K562 (cell line): ENCODE results near the gene KRIT1. TPM values are rescaled to one million over a fixed set of nuclear protein-coding genes. Genes with fewer than 3 reads are reported as not detected.

Experiments
- COPS2 ChIP-seq: fragments of 450-650 bp; conservative IDR thresholded peaks from 2 replicates; pipeline ENCODE4 v1.6.1; 2016; ENCODE audit warnings: mild to moderate bottlenecking, moderate library complexity
- EHMT2 ChIP-seq: fragments of 450-650 bp; IDR thresholded peaks from 2 replicates; pipeline ENCODE4 v1.6.1; 2018; ENCODE audit warnings: antibody characterized with exemption
- EZH2 ChIP-seq: IDR thresholded peaks from 2 replicates; pipeline ENCODE4 v1.6.1; 2012; ENCODE audit warnings: low read depth, mild to moderate bottlenecking, inconsistent platforms, low read length, borderline replicate concordance
- IFI16 ChIP-seq: fragments of 250-450 bp; sonication (Bioruptor Pico); IDR thresholded peaks from 2 replicates; pipeline ENCODE4 v2.1.2; 2022; ENCODE audit warnings: mild to moderate bottlenecking, inconsistent platforms
- ILK ChIP-seq: fragments of 450-650 bp; IDR thresholded peaks from 2 replicates; pipeline ENCODE4 v1.6.1; 2016; ENCODE audit warnings: missing genetic modification characterization, low read depth, mild to moderate bottlenecking, missing compliant biosample characterization, moderate library complexity, borderline replicate concordance
- KDM4B ChIP-seq, 2 experiments: fragments of 450-650 bp in 1 of 2; sonication (generic) in 1 of 2; IDR thresholded peaks; 2 replicates each; pipeline ENCODE4 v1.6.1; 2016 to 2017; ENCODE audit warnings: borderline replicate concordance in 2 of 2, antibody characterized with exemption in 1 of 2, low read depth in 1 of 2, mild to moderate bottlenecking in 1 of 2
- MAZ ChIP-seq, 2 experiments: fragments of 450-650 bp in 1 of 2; sonication (generic) in 1 of 2; formaldehyde crosslinking; IDR thresholded peaks in 1 of 2; conservative IDR thresholded peaks in 1 of 2; 2 replicates each; pipeline versions ENCODE4 v1.4.0 to v1.5.0; 2020; ENCODE audit warnings: mild to moderate bottlenecking in 1 of 2, missing genetic modification reagents in 1 of 2
- NFE2L1 ChIP-seq: fragments of 450-650 bp; IDR thresholded peaks from 2 replicates; pipeline ENCODE4 v1.6.1; 2016; ENCODE audit warnings: missing genetic modification characterization, low read depth, mild to moderate bottlenecking, missing compliant biosample characterization, moderate library complexity, borderline replicate concordance
- NFIX ChIP-seq: fragments of 250-450 bp; sonication (Bioruptor Pico); IDR thresholded peaks from 2 replicates; pipeline ENCODE4 v1.4.0; 2020; ENCODE audit warnings: low read depth, mild to moderate bottlenecking, moderate library complexity
- PHTF2 ChIP-seq: fragments of 250-450 bp; sonication (Bioruptor Pico); IDR thresholded peaks from 2 replicates; pipeline ENCODE4 v1.5.0; 2021; ENCODE audit warnings: mild to moderate bottlenecking
- PTRF ChIP-seq: fragments of 450-650 bp; IDR thresholded peaks from 2 replicates; pipeline ENCODE4 v1.6.1; 2016; ENCODE audit warnings: mild to moderate bottlenecking, missing genetic modification characterization, missing compliant biosample characterization
- RBFOX2 ChIP-seq: fragments of 200-400 bp; formaldehyde crosslinking; IDR thresholded peaks from 2 replicates; pipeline ENCODE4 v1.6.1; 2017; ENCODE audit warnings: low read depth, mild to moderate bottlenecking, low read length, moderate library complexity
- RFX5 ChIP-seq: IDR thresholded peaks from 2 replicates; pipeline ENCODE4 v1.6.1; 2011; ENCODE audit warnings: low read depth, mild to moderate bottlenecking, improper control_type of control experiment, low read length
- TAF9B ChIP-seq: fragments of 450-650 bp; IDR thresholded peaks from 2 replicates; pipeline ENCODE4 v1.6.1; 2018; ENCODE audit warnings: mild to moderate bottlenecking; ENCODE audit not compliant: partially characterized antibody
- TEAD4 ChIP-seq, 2 experiments: sonication (generic) in 1 of 2; formaldehyde crosslinking in 1 of 2; IDR thresholded peaks; 2 replicates each; pipeline versions ENCODE4 v1.6.1 to v1.8.0; 2012 to 2022; ENCODE audit warnings: borderline replicate concordance in 1 of 2, inconsistent platforms in 1 of 2, low read length in 1 of 2, mild to moderate bottlenecking in 1 of 2, missing genetic modification reagents in 1 of 2
- ZC3H4 ChIP-seq: sonication (generic); formaldehyde crosslinking; IDR thresholded peaks from 2 replicates; pipeline ENCODE4 v1.9.0; 2021; ENCODE audit warnings: missing genetic modification reagents, borderline replicate concordance
- ZNF41 ChIP-seq: fragments of 250-450 bp; sonication (Bioruptor Pico); conservative IDR thresholded peaks from 2 replicates; pipeline ENCODE4 v1.4.0; 2020; ENCODE audit warnings: mild to moderate bottlenecking
- ZNF431 ChIP-seq: sonication (generic); formaldehyde crosslinking; IDR thresholded peaks from 2 replicates; pipeline ENCODE4 v1.8.0; 2022; ENCODE audit warnings: mild to moderate bottlenecking, missing genetic modification reagents
- ZNF785 ChIP-seq: fragments of 250-450 bp; sonication (Bioruptor Pico); IDR thresholded peaks from 2 replicates; pipeline ENCODE4 v1.4.0; 2020; ENCODE audit warnings: mild to moderate bottlenecking
- polyA plus RNA-seq, 8 experiments: library from polyadenylated mRNA; depleted of rRNA in 4 of 8; stranded (reverse) in 5 of 8; unstranded in 3 of 8; fragments of >200 nt; fragmentation: Nextera tagmentation in 2 of 8; fragmentation: Illumina TruSeq in 1 of 8; extraction: Ambion mirVana in 2 of 8; extraction: Trizol in 1 of 8; gene quantifications; 2 replicates each; pipeline versions ENCODE4 v1.2.1 to v1.2.3, GENCODE V29; 2011 to 2014; ENCODE audit warnings: inconsistent platforms in 1 of 8, missing spikeins in 1 of 8
- total RNA-seq, 7 experiments: library from RNA; depleted of rRNA in 6 of 7; stranded (reverse); fragments of >200 nt in 6 of 7; fragmentation: Illumina TruSeq in 2 of 7; extraction: Trizol in 2 of 7; gene quantifications; 2 replicates each; pipeline versions ENCODE4 v1.2.1 to v1.2.3, GENCODE V29; 2011 to 2021; ENCODE audit warnings: low replicate concordance in 1 of 7
- TF ChIP-seq, protein P1 (sequence below), 2 experiments: fragments of 200-800 bp in 1 of 2; sonication (Bioruptor generic) in 1 of 2; sonication (generic) in 1 of 2; formaldehyde crosslinking in 1 of 2; IDR thresholded peaks in 1 of 2; conservative IDR thresholded peaks in 1 of 2; 2 replicates each; pipeline versions ENCODE4 v1.5.0 to v1.6.1; 2016 to 2020; ENCODE audit warnings: missing compliant biosample characterization in 1 of 2, missing genetic modification characterization in 1 of 2, missing genetic modification reagents in 1 of 2
- TF ChIP-seq, protein P2 (sequence below): fragments of 450-650 bp; formaldehyde crosslinking; IDR thresholded peaks from 2 replicates; pipeline ENCODE4 v1.4.0; 2020; ENCODE audit warnings: mild to moderate bottlenecking, moderate library complexity
- TF ChIP-seq, protein P3 (sequence below): fragments of 450-650 bp; formaldehyde crosslinking; IDR thresholded peaks from 2 replicates; pipeline ENCODE4 v1.4.0; 2020; ENCODE audit warnings: mild to moderate bottlenecking
- TF ChIP-seq, protein P4 (sequence below): sonication (generic); formaldehyde crosslinking; IDR thresholded peaks from 2 replicates; pipeline ENCODE4 v1.8.0; 2022; ENCODE audit warnings: mild to moderate bottlenecking, missing genetic modification reagents

The KRIT1 gene
- total and polyA plus RNA-seq, 9 of the 15 experiments (the other 6 are each of a cell fraction or from before 2014, with no cell fraction given) = 21.5 to 81.4 (median 55.9) TPM

GRCh38 chr7:92244808-92245486, 767 bp downstream of the KRIT1 start (continued):
- TF ChIP-seq NFIX (CRISPR knock-in tag) = no peak
- 0 out of 4 replicates have a peak, but pooled peaks of 1 of the 2 experiments have one; percentile 5 for TF ChIP-seq KDM4B (IDR thresholded peaks at IDR 0.05; ENCODE audit: borderline replicate concordance in 2 of 2, low read depth in 1 of 2)
- TF ChIP-seq TAF9B = no peak
- TF ChIP-seq RBFOX2 = no peak
- TF ChIP-seq ZC3H4 = no peak
- TF ChIP-seq NFE2L1 = no peak
- no peak for TF ChIP-seq COPS2
- no peak for TF ChIP-seq RFX5
- no peak for TF ChIP-seq PHTF2 (CRISPR knock-in tag)
- TF ChIP-seq, protein P1, sequence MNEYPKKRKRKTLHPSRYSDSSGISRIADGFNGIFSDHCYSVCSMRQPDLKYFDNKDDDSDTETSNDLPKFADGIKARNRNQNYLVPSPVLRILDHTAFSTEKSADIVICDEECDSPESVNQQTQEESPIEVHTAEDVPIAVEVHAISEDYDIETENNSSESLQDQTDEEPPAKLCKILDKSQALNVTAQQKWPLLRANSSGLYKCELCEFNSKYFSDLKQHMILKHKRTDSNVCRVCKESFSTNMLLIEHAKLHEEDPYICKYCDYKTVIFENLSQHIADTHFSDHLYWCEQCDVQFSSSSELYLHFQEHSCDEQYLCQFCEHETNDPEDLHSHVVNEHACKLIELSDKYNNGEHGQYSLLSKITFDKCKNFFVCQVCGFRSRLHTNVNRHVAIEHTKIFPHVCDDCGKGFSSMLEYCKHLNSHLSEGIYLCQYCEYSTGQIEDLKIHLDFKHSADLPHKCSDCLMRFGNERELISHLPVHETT (CRISPR knock-in tag; conservative IDR thresholded peaks at IDR 0.05 in 1 of 2, IDR thresholded peaks at IDR 0.05 in 1 of 2) = no peak
- TF ChIP-seq EZH2 = no peak
- TF ChIP-seq, protein P2, sequence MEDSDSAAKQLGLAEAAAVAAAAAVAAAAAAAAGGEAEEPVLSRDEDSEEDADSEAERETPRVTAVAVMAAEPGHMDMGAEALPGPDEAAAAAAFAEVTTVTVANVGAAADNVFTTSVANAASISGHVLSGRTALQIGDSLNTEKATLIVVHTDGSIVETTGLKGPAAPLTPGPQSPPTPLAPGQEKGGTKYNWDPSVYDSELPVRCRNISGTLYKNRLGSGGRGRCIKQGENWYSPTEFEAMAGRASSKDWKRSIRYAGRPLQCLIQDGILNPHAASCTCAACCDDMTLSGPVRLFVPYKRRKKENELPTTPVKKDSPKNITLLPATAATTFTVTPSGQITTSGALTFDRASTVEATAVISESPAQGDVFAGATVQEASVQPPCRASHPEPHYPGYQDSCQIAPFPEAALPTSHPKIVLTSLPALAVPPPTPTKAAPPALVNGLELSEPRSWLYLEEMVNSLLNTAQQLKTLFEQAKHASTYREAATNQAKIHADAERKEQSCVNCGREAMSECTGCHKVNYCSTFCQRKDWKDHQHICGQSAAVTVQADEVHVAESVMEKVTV (CRISPR knock-in tag) = 0 out of 2 replicates have a peak, but pooled peaks have one; percentile 16
- TF ChIP-seq MAZ (CRISPR knock-in tag; conservative IDR thresholded peaks at IDR 0.05 in 1 of 2, IDR thresholded peaks at IDR 0.05 in 1 of 2) = no peak
- no peak for TF ChIP-seq IFI16 (CRISPR knock-in tag)
- no peak for TF ChIP-seq ILK (tag)
- TF ChIP-seq ZNF785 (CRISPR knock-in tag) = no peak
- no peak for TF ChIP-seq ZNF431 (CRISPR knock-in tag)
- TF ChIP-seq ZNF41 (CRISPR knock-in tag) = no peak
- peak; percentile 3; the same call in 1 of the 2 replicates for TF ChIP-seq TEAD4 (IDR thresholded peaks at IDR 0.05; ENCODE audit: low read length)
- TF ChIP-seq TEAD4 (CRISPR knock-in tag; IDR thresholded peaks at IDR 0.05; ENCODE audit: borderline replicate concordance) = no peak
- TF ChIP-seq, protein P3, sequence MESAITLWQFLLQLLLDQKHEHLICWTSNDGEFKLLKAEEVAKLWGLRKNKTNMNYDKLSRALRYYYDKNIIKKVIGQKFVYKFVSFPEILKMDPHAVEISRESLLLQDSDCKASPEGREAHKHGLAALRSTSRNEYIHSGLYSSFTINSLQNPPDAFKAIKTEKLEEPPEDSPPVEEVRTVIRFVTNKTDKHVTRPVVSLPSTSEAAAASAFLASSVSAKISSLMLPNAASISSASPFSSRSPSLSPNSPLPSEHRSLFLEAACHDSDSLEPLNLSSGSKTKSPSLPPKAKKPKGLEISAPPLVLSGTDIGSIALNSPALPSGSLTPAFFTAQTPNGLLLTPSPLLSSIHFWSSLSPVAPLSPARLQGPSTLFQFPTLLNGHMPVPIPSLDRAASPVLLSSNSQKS (CRISPR knock-in tag) = no peak
- TF ChIP-seq EHMT2 = no peak
- no peak for TF ChIP-seq PTRF (tag)
- TF ChIP-seq, protein P4, sequence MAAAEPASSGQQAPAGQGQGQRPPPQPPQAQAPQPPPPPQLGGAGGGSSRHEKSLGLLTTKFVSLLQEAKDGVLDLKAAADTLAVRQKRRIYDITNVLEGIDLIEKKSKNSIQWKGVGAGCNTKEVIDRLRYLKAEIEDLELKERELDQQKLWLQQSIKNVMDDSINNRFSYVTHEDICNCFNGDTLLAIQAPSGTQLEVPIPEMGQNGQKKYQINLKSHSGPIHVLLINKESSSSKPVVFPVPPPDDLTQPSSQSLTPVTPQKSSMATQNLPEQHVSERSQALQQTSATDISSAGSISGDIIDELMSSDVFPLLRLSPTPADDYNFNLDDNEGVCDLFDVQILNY (CRISPR knock-in tag) = no peak
